ENCODE results near the gene PBX1. TPM values are rescaled to one million over a fixed set of nuclear protein-coding genes. Genes with fewer than 3 reads are reported as not detected.

The PBX1 gene
- total and polyA plus RNA-seq, 2 experiments from 2014 or later, result 14.8 to 61.6 TPM

DNA sequence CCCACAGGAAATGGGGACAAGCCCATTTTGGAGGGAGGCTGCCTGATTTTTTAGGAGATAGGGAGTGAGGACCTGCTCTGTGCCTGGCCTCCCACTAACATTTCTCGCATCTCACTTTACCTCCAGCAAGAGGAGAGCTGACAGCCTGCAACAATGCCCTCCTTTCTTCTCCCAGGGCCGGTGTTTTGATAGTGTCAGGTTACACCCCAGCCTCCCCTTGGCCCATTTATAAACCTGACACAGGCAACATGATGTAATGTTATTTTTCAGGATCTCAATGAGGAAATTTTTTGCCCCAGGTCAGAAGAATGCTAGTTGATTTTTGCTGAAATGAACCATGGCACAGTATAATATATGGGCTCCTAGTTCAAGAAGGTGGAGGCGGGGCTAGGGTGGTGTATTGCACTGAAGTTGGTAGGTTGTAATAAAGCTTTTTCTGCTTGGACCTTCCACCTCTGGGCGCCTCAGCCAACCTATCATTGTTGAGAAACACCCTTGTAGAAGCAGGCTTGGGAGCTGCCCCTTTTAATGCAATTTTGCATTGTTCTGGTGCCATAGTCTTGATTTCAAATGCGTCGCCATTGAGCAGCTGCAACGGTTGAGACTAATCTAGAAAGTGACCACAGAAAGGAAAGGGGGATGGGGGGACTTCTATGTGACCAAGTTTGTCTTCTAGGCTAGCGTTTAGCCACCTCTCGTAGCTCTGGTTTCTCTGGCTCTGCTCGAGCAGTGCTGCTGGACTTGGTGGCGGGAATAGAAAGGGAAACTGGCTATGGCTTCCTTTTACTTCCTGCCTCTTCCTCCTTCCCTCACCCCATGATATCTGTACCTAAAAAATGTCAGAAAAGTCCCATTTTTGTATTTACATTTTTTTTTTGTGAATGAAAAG is 53.0 kb downstream of the PBX1 start:
- no peaks in the 10 kb centered on the region for H3K9me3 ChIP-seq (ENCODE audit: low read depth)
- no peak overlapping the region for H2AFZ ChIP-seq
- H3K79me2 ChIP-seq, result peaks cover 93% of the 10 kb centered on the region
- H3K27ac ChIP-seq, result peak overlapping the region; percentile 85
- no peaks in the 10 kb centered on the region for H4K20me1 ChIP-seq (ENCODE audit: insufficient read depth, poor library complexity, severe bottlenecking)
- no peaks in the 10 kb centered on the region for H3K36me3 ChIP-seq (replicated peaks; ENCODE audit: insufficient read depth, low read depth)
- TF ChIP-seq, protein P1, sequence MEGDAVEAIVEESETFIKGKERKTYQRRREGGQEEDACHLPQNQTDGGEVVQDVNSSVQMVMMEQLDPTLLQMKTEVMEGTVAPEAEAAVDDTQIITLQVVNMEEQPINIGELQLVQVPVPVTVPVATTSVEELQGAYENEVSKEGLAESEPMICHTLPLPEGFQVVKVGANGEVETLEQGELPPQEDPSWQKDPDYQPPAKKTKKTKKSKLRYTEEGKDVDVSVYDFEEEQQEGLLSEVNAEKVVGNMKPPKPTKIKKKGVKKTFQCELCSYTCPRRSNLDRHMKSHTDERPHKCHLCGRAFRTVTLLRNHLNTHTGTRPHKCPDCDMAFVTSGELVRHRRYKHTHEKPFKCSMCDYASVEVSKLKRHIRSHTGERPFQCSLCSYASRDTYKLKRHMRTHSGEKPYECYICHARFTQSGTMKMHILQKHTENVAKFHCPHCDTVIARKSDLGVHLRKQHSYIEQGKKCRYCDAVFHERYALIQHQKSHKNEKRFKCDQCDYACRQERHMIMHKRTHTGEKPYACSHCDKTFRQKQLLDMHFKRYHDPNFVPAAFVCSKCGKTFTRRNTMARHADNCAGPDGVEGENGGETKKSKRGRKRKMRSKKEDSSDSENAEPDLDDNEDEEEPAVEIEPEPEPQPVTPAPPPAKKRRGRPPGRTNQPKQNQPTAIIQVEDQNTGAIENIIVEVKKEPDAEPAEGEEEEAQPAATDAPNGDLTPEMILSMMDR (IDR thresholded peaks at IDR 0.05; ENCODE audit: poor library complexity), result no peak
- TF ChIP-seq EZH2 (IDR thresholded peaks at IDR 0.05; ENCODE audit: borderline replicate concordance) (no peak), EZH2phosphoT487 (IDR thresholded peaks at IDR 0.05; ENCODE audit: low read depth, severe bottlenecking, unreplicated experiment) (no peak)
- peaks cover 37% of the 10 kb centered on the region for H3K4me1 ChIP-seq (ENCODE audit: insufficient read depth)
- WGBS (ENCODE audit: low lambda C conversion rate, missing lambda C conversion rate), result 72% methylated on average over 11 of the region's 11 CpGs
- no peaks in the 10 kb centered on the region for H3K27me3 ChIP-seq
- no peak overlapping the region for H3K4me3 ChIP-seq
- no peaks in the 10 kb centered on the region for H3K9me2 ChIP-seq (replicated peaks; ENCODE audit: insufficient read depth)
- peak overlapping the region; percentile 36 for H3K4me2 ChIP-seq
- DNase-seq (ENCODE audit: low spot score), result peak; percentile 54

DNA sequence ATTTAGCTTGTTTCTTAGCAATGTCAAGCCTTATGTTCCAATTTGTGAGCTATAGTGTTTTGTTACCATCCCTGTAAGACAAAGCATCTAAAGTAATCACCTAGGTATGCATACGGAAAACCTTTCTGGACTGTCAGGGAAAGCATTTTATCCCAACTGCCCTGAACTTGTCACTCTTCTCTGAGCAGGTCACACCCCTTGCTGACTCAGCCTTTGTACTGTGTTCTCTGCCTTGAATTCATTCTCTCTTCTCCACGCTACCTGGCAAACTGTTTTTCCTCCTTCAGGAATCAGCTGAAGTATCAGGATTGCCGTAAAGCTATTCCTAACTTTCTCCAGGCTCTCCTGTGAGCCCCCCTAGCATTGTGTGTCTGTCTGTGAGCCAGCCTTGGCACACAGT is 54.2 kb downstream of the PBX1 start:
- Histone ChIP-seq H3K9me2 (replicated peaks; ENCODE audit: insufficient read depth) (no peaks in the 10 kb centered on the region), H3K9me3 (ENCODE audit: low read depth) (no peaks in the 10 kb centered on the region), H3K27ac (peak overlapping the region; percentile 85), H3K79me2 (peaks cover 92% of the 10 kb centered on the region), H3K36me3 (replicated peaks; ENCODE audit: insufficient read depth, low read depth) (no peaks in the 10 kb centered on the region), H3K4me1 (ENCODE audit: insufficient read depth) (peaks cover 36% of the 10 kb centered on the region), H2AFZ (no peak overlapping the region), H3K27me3 (no peaks in the 10 kb centered on the region), H3K4me2 (peak overlapping the region; percentile 64), H4K20me1 (ENCODE audit: insufficient read depth, poor library complexity, severe bottlenecking) (peaks cover 4% of the 10 kb centered on the region), H3K4me3 (no peak overlapping the region)
- WGBS (ENCODE audit: low lambda C conversion rate, missing lambda C conversion rate), result 45% methylated on average over 3 of the region's 3 CpGs
- peak; percentile 74 for DNase-seq (ENCODE audit: low spot score)
- TF ChIP-seq EZH2phosphoT487 (IDR thresholded peaks at IDR 0.05; ENCODE audit: low read depth, severe bottlenecking, unreplicated experiment) (no peak), EZH2 (IDR thresholded peaks at IDR 0.05; ENCODE audit: borderline replicate concordance) (no peak)
- TF ChIP-seq, protein P1 (IDR thresholded peaks at IDR 0.05; ENCODE audit: poor library complexity), result no peak

DNA sequence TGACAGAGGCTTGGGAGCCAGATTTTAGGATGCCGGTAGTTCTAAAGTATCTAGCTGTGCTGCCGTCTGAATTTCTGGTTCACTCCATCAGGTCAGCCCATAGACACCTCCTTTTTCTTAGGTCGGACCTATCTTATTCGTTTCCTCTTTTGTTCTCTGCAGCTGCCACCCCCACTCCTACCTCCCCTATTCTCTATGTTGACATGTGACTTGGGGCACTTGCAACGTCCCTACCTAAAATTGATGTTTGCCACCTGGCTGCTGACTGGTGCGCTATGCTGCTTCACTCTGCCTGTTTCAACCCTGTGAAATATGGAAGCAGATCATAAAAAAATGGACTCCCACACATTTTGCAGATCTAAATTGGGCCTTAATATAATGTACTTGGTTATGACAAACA is 55.3 kb downstream of the PBX1 start:
- 89% methylated on average over 6 of the region's 6 CpGs for WGBS (ENCODE audit: low lambda C conversion rate, missing lambda C conversion rate)
- DNase-seq (ENCODE audit: low spot score), result no peak
- H3K27ac ChIP-seq, result no peak overlapping the region
- H3K4me1 ChIP-seq (ENCODE audit: insufficient read depth), result peaks cover 31% of the 10 kb centered on the region
- no peak overlapping the region for H3K4me2 ChIP-seq
- H3K4me3 ChIP-seq, result no peak overlapping the region
- TF ChIP-seq EZH2 (IDR thresholded peaks at IDR 0.05; ENCODE audit: borderline replicate concordance), result no peak
- TF ChIP-seq EZH2phosphoT487 (IDR thresholded peaks at IDR 0.05; ENCODE audit: low read depth, severe bottlenecking, unreplicated experiment), result no peak
- TF ChIP-seq, protein P1 (IDR thresholded peaks at IDR 0.05; ENCODE audit: poor library complexity), result no peak
- no peaks in the 10 kb centered on the region for H3K9me3 ChIP-seq (ENCODE audit: low read depth)
- no peaks in the 10 kb centered on the region for H3K9me2 ChIP-seq (replicated peaks; ENCODE audit: insufficient read depth)
- H3K79me2 ChIP-seq, result peaks cover 92% of the 10 kb centered on the region
- no peak overlapping the region for H2AFZ ChIP-seq
- no peaks in the 10 kb centered on the region for H3K36me3 ChIP-seq (replicated peaks; ENCODE audit: insufficient read depth, low read depth)
- H3K27me3 ChIP-seq, result no peaks in the 10 kb centered on the region
- H4K20me1 ChIP-seq (ENCODE audit: insufficient read depth, poor library complexity, severe bottlenecking), result peaks cover 4% of the 10 kb centered on the region
